SK-N-SH (cell line): ENCODE data around the gene VPS16. TPM values are rescaled to one million over a fixed set of nuclear protein-coding genes. Genes with fewer than 3 reads are reported as not detected.

Source experiments
- CTCF ChIA-PET: fragments of 300-600, 350-600 bp; formaldehyde crosslinking; extraction: SDS; loops from one replicate; lab custom pipeline; 2021; lab: Yijun Ruan, JAX
- POLR2A ChIA-PET: fragments of 350-600 bp; sonication (Branson Sonifier 250); formaldehyde crosslinking; extraction: SDS; loops from one replicate; lab custom pipeline; 2020; ENCODE audit warnings: antibody characterized with exemption, inconsistent platforms; lab: Yijun Ruan, JAX
- DNase-seq: peaks from one replicate; pipeline ENCODE4 v3.0.0; 2012
- H2AFZ ChIP-seq: fragments of 200-600 bp; sonication (generic); 2 replicates; pipeline ENCODE4 v1.8.1; 2016; ENCODE audit warnings: antibody characterized with exemption, mild to moderate bottlenecking, low read depth
- H3F3A ChIP-seq: fragments of 200-600 bp; sonication (generic); replicated peaks from 2 replicates; pipeline ENCODE3; 2016; ENCODE audit warnings: antibody characterized with exemption, mild to moderate bottlenecking; ENCODE audit not compliant: insufficient read depth
- H3K27ac ChIP-seq, 2 experiments: fragments of 200-500 bp in 1 of 2; fragments of 200-600 bp in 1 of 2; sonication (Bioruptor generic) in 1 of 2; sonication (generic), shearing (Covaris generic) in 1 of 2; 2 replicates each; pipeline versions ENCODE4 v1.5.1 to v1.6.1; 2014 to 2016; ENCODE audit warnings: low read depth in 2 of 2, inconsistent platforms in 1 of 2, low read length in 1 of 2, mild to moderate bottlenecking in 1 of 2, mixed read lengths in 1 of 2
- H3K27me3 ChIP-seq: fragments of 200-600 bp; sonication (generic), shearing (Covaris generic); 2 replicates; pipeline ENCODE4 v1.6.1; 2016; ENCODE audit warnings: mixed run types; ENCODE audit not compliant: insufficient read depth
- H3K36me3 ChIP-seq, 2 experiments: fragments of 200-500 bp in 1 of 2; fragments of 200-600 bp in 1 of 2; sonication (Bioruptor generic) in 1 of 2; sonication (generic) in 1 of 2; replicated peaks in 1 of 2; 2 replicates each; pipeline versions ENCODE3 to v1.5.1; 2014 to 2016; ENCODE audit warnings: low read length in 1 of 2, mild to moderate bottlenecking in 1 of 2; ENCODE audit not compliant: insufficient read depth in 2 of 2, control insufficient read depth in 1 of 2
- H3K4me1 ChIP-seq, 2 experiments: fragments of 200-500 bp in 1 of 2; fragments of 200-600 bp in 1 of 2; sonication (Bioruptor generic) in 1 of 2; sonication (generic), shearing (Covaris generic) in 1 of 2; 2 replicates each; pipeline versions ENCODE4 v1.5.1 to v1.6.1; 2014 to 2016; ENCODE audit warnings: low read depth in 1 of 2, low read length in 1 of 2, mixed run types in 1 of 2; ENCODE audit not compliant: insufficient read depth in 2 of 2, control insufficient read depth in 1 of 2
- H3K4me2 ChIP-seq: fragments of 200-600 bp; sonication (generic), shearing (Covaris generic); 2 replicates; pipeline ENCODE4 v1.6.1; 2017; ENCODE audit warnings: mixed run types
- H3K4me3 ChIP-seq, 2 experiments: fragments of 200-500 bp in 1 of 2; fragments of 200-600 bp in 1 of 2; sonication (Bioruptor generic) in 1 of 2; sonication (generic), shearing (Covaris generic) in 1 of 2; 2 replicates each; pipeline versions ENCODE4 v1.5.1 to v1.8.1; 2014 to 2016; ENCODE audit warnings: low read depth in 2 of 2, inconsistent platforms in 1 of 2, low read length in 1 of 2, mild to moderate bottlenecking in 1 of 2, mixed read lengths in 1 of 2, moderate library complexity in 1 of 2
- H3K79me2 ChIP-seq: fragments of 200-600 bp; sonication (generic); 2 replicates; pipeline ENCODE4 v1.8.1; 2017; ENCODE audit warnings: mild to moderate bottlenecking; ENCODE audit not compliant: insufficient read depth
- H3K9ac ChIP-seq: fragments of 200-600 bp; sonication (generic); 2 replicates; pipeline ENCODE4 v1.6.1; 2017; ENCODE audit warnings: mixed run types
- H3K9me2 ChIP-seq: fragments of 200-600 bp; sonication (generic); 2 replicates; pipeline ENCODE4 v1.6.1; 2017; ENCODE audit warnings: mixed run types
- H3K9me3 ChIP-seq: fragments of 200-600 bp; sonication (generic); 2 replicates; pipeline ENCODE4 v1.6.1; 2017; ENCODE audit warnings: mixed run types, mild to moderate bottlenecking, moderate library complexity
- H4K20me1 ChIP-seq: fragments of 200-600 bp; sonication (generic); 2 replicates; pipeline ENCODE4 v1.6.1; 2017; ENCODE audit warnings: mild to moderate bottlenecking, mixed run types; ENCODE audit not compliant: insufficient read depth
- CTCF ChIP-seq: fragments of 200-600 bp; sonication (generic); IDR thresholded peaks from 2 replicates; pipeline ENCODE4 v1.6.1; 2017; ENCODE audit warnings: antibody characterized with exemption, mild to moderate bottlenecking, moderate library complexity
- ELF1 ChIP-seq: IDR thresholded peaks from 2 replicates; pipeline ENCODE4 v1.4.0; 2012
- FOSL2 ChIP-seq: IDR thresholded peaks from 2 replicates; pipeline ENCODE4 v1.4.0; 2012; ENCODE audit warnings: low read depth, mild to moderate bottlenecking, moderate library complexity, borderline replicate concordance
- FOXJ3 ChIP-seq: sonication (generic); formaldehyde crosslinking; IDR thresholded peaks from 2 replicates; pipeline ENCODE4 v1.5.1; 2020; ENCODE audit warnings: mild to moderate bottlenecking, missing genetic modification reagents
- FOXM1 ChIP-seq: IDR thresholded peaks from 2 replicates; pipeline ENCODE4 v1.4.0; 2012; ENCODE audit warnings: low read depth, mild to moderate bottlenecking
- MAX ChIP-seq: IDR thresholded peaks from 2 replicates; pipeline ENCODE4 v1.4.0; 2012; ENCODE audit warnings: low read depth
- MEF2A ChIP-seq: IDR thresholded peaks from 2 replicates; pipeline ENCODE4 v1.4.0; 2012; ENCODE audit warnings: low read depth, borderline replicate concordance
- NFIC ChIP-seq: IDR thresholded peaks from 2 replicates; pipeline ENCODE4 v1.4.0; 2012; ENCODE audit warnings: borderline replicate concordance
- POLR2AphosphoS5 ChIP-seq: IDR thresholded peaks from 2 replicates; pipeline ENCODE4 v1.6.1; 2012; ENCODE audit warnings: low read depth, low read length
- RAD21 ChIP-seq: IDR thresholded peaks from 2 replicates; pipeline ENCODE4 v1.6.1; 2012; ENCODE audit warnings: mild to moderate bottlenecking, low read length
- RFX5 ChIP-seq: IDR thresholded peaks from 2 replicates; pipeline ENCODE4 v1.6.1; 2012; ENCODE audit warnings: mild to moderate bottlenecking, improper control_type of control experiment, low read length
- RXRA ChIP-seq: IDR thresholded peaks from 2 replicates; pipeline ENCODE4 v1.4.0; 2012; ENCODE audit warnings: low read depth, mild to moderate bottlenecking, borderline replicate concordance
- SMC3 ChIP-seq: IDR thresholded peaks from 2 replicates; pipeline ENCODE4 v1.6.1; 2012; ENCODE audit warnings: low read depth, low read length, improper control_type of control experiment
- TAF1 ChIP-seq: IDR thresholded peaks from 2 replicates; pipeline ENCODE4 v1.6.1; 2012; ENCODE audit warnings: low read depth, mild to moderate bottlenecking, low read length, moderate library complexity, borderline replicate concordance
- WGBS: methylation state at CpG from one replicate; pipeline ENCODE4 v1.1.6; 2017; ENCODE audit warnings: low lambda C conversion rate; 5-methylcytosine and 5-hydroxymethylcytosine counted together
- polyA plus RNA-seq, 3 experiments: library from polyadenylated mRNA; depleted of rRNA; stranded (reverse); fragments of >200 nt; gene quantifications; 2 replicates each; pipeline ENCODE4 v1.2.3, GENCODE V29; 2012
- TF ChIP-seq, protein P1 (sequence below): IDR thresholded peaks from 2 replicates; pipeline ENCODE4 v1.4.0; 2012; ENCODE audit warnings: low read depth, borderline replicate concordance
- TF ChIP-seq, protein P2 (sequence below): fragments of 150-350 bp; IDR thresholded peaks from 2 replicates; pipeline ENCODE4 v1.6.1; 2017; ENCODE audit warnings: antibody characterized with exemption, low read length, low read depth, borderline replicate concordance

The VPS16 gene
- polyA plus RNA-seq, 1 of the 3 experiments (the other 2 are of a cell fraction) = 62.0 TPM

GRCh38 chr20:2909953-2910352 lies 69.4 kb downstream of the VPS16 start:
- H3K4me3 ChIP-seq = no peak overlapping the region
- H3K27me3 ChIP-seq = no peaks in the 10 kb centered on the region
- ChIA-PET CTCF (no interaction called here), POLR2A (no interaction called here)
- no peak overlapping the region for H3K9ac ChIP-seq
- no peak overlapping the region for H3K27ac ChIP-seq
- WGBS = 93% methylated on average over 2 of the region's 2 CpGs
- peaks cover 4% of the 10 kb centered on the region for H3F3A ChIP-seq
- TF ChIP-seq FOSL2 (no peak), TAF1 (no peak), MEF2A (no peak), FOXJ3 (CRISPR knock-in tag) (no peak)
- TF ChIP-seq, all 33 proteins: peak for 0
- H3K4me2 ChIP-seq = no peak overlapping the region
- H2AFZ ChIP-seq = no peak overlapping the region
- no peaks in the 10 kb centered on the region for H3K36me3 ChIP-seq
- DNase-seq = no peak
- peaks cover 35% of the 10 kb centered on the region for H3K79me2 ChIP-seq
- no peaks in the 10 kb centered on the region for H3K9me2 ChIP-seq
- no peaks in the 10 kb centered on the region for H3K9me3 ChIP-seq
- H4K20me1 ChIP-seq = no peaks in the 10 kb centered on the region
- no peaks in the 10 kb centered on the region for H3K4me1 ChIP-seq

DNA sequence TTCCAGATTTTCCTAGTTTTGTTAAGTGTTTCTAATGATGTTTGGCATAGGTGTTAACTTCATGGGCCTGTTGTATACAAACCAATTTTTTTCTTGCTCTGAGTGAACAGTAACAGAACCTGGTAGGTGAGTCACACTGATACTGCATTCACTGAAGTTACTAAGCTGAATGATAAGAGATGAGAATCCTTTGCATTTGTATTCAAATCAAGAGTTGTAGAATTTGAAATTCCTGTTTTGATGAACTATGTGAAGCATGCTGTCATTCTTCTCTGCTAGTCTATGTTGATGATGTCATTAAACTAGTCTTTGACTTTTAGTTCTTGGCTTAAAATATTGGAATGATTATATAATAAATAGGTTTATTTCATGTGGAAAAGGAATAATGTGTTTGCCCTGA lies 70.7 kb downstream of the VPS16 start:
- H3K79me2 ChIP-seq = peaks cover 33% of the 10 kb centered on the region

GRCh38 chr20:2914160-2914559 lies 73.6 kb downstream of the VPS16 start:
- H3K27ac ChIP-seq = no peak overlapping the region
- H3K4me3 ChIP-seq = no peak overlapping the region
- H3K27me3 ChIP-seq = no peaks in the 10 kb centered on the region
- no peaks in the 10 kb centered on the region for H3K36me3 ChIP-seq
- DNase-seq = no peak
- TF ChIP-seq CTCF (peak; percentile 24; the same call in 1 of the 2 replicates), RXRA (no peak), RFX5 (no peak), SMC3 (peak; percentile 36; the same call in 1 of the 2 replicates), RAD21 (peak; percentile 68), POLR2AphosphoS5 (no peak), FOXM1 (no peak), NFIC (no peak)
- TF ChIP-seq, protein P1, sequence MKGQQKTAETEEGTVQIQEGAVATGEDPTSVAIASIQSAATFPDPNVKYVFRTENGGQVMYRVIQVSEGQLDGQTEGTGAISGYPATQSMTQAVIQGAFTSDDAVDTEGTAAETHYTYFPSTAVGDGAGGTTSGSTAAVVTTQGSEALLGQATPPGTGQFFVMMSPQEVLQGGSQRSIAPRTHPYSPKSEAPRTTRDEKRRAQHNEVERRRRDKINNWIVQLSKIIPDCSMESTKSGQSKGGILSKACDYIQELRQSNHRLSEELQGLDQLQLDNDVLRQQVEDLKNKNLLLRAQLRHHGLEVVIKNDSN = no peak
- TF ChIP-seq, protein P2, sequence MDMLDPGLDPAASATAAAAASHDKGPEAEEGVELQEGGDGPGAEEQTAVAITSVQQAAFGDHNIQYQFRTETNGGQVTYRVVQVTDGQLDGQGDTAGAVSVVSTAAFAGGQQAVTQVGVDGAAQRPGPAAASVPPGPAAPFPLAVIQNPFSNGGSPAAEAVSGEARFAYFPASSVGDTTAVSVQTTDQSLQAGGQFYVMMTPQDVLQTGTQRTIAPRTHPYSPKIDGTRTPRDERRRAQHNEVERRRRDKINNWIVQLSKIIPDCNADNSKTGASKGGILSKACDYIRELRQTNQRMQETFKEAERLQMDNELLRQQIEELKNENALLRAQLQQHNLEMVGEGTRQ = no peak
- ChIA-PET POLR2A (no interaction called here), CTCF (interaction anchor here (0.5 to 1.2 kb wide), 8 partner anchors 11 to 224 kb away, joined by 3 to 6 read pairs (median 3); no protein-coding TSS in a partner anchor)
- peaks cover 44% of the 10 kb centered on the region for H3K79me2 ChIP-seq
- H3K9ac ChIP-seq = no peak overlapping the region
- H3K9me2 ChIP-seq = no peaks in the 10 kb centered on the region
- H3K4me2 ChIP-seq = no peak overlapping the region
- H4K20me1 ChIP-seq = no peaks in the 10 kb centered on the region
- H2AFZ ChIP-seq = no peak overlapping the region
- H3K4me1 ChIP-seq = no peaks in the 10 kb centered on the region
- H3F3A ChIP-seq = no peaks in the 10 kb centered on the region
- no peaks in the 10 kb centered on the region for H3K9me3 ChIP-seq

More for the DNA sequence above, 70.7 kb downstream of the VPS16 start:
- Histone ChIP-seq H3K9ac (no peak overlapping the region), H2AFZ (no peak overlapping the region), H3K4me3 (no peak overlapping the region), H3K36me3 (no peaks in the 10 kb centered on the region), H3F3A (peaks cover 4% of the 10 kb centered on the region)
- ChIA-PET POLR2A (no interaction called here), CTCF (interaction anchor here (1.3 kb wide), 2 partner anchors 12 to 28 kb away, joined by 3 read pairs; no protein-coding TSS in a partner anchor)
- TF ChIP-seq MAX (no peak), FOXM1 (no peak), ELF1 (no peak)
- TF ChIP-seq, all 33 proteins: peak for 0
- Histone ChIP-seq H3K4me2 (no peak overlapping the region), H3K4me1 (no peaks in the 10 kb centered on the region), H3K27me3 (no peaks in the 10 kb centered on the region), H3K9me2 (no peaks in the 10 kb centered on the region), H3K9me3 (no peaks in the 10 kb centered on the region), H4K20me1 (no peaks in the 10 kb centered on the region), H3K27ac (no peak overlapping the region)
- no peak for DNase-seq
